IMR-90 (cell line): ENCODE measurements around the gene ABCA7. TPM values are rescaled to one million over a fixed set of nuclear protein-coding genes. Genes with fewer than 3 reads are reported as not detected.

Source experiments
- ATAC-seq: fragments of 200-7000 bp; cut with Tn5 transposase; 2 replicates; pipeline ENCODE4 v1.9.1; 2020; ENCODE audit warnings: low read depth, mild to moderate bottlenecking, moderate library complexity
- BruUV-seq: library from RNA; stranded (reverse); fragments of 400-500 nt; replicated peaks from 2 replicates; lab custom pipeline; 2021; lab: Mats Ljungman, UMichigan
- CTCF ChIA-PET: fragments of 300-600 bp; formaldehyde crosslinking; extraction: SDS; loops from one replicate; lab custom pipeline; 2021; ENCODE audit warnings: antibody characterized with exemption; lab: Yijun Ruan, JAX
- POLR2A ChIA-PET: fragments of 300-600 bp; sonication (Branson Sonifier 250); formaldehyde crosslinking; loops from one replicate; lab custom pipeline; 2022; ENCODE audit warnings: antibody characterized with exemption; ENCODE audit not compliant: unreplicated experiment; lab: Charles Lee
- DNase-seq: peaks from one replicate; pipeline ENCODE4 v3.0.0; 2013
- H2AFZ ChIP-seq: replicated peaks from 2 replicates; pipeline ENCODE3; 2013; ENCODE audit warnings: low read length, mild to moderate bottlenecking; ENCODE audit not compliant: poor library complexity
- H2AK5ac ChIP-seq: 2 replicates; pipeline ENCODE4 v1.6.1; 2013; ENCODE audit warnings: low read depth, low read length, inconsistent platforms
- H2AK9ac ChIP-seq: replicated peaks from 2 replicates; pipeline ENCODE3; 2013; ENCODE audit warnings: mild to moderate bottlenecking, low read depth, low read length, moderate library complexity; ENCODE audit not compliant: poor library complexity
- H2BK120ac ChIP-seq: 2 replicates; pipeline ENCODE4 v1.6.1; 2013; ENCODE audit warnings: low read depth, low read length, inconsistent platforms
- H2BK15ac ChIP-seq: 3 replicates; pipeline ENCODE4 v1.6.1; 2013; ENCODE audit warnings: low read depth, low read length, inconsistent platforms
- H2BK20ac ChIP-seq: 2 replicates; pipeline ENCODE4 v1.6.1; 2013; ENCODE audit warnings: low read depth, mild to moderate bottlenecking, inconsistent platforms, low read length, moderate library complexity
- H2BK5ac ChIP-seq: 2 replicates; pipeline ENCODE4 v1.6.1; 2013; ENCODE audit warnings: mild to moderate bottlenecking, low read depth, low read length, inconsistent platforms; ENCODE audit not compliant: poor library complexity, severe bottlenecking
- H3K14ac ChIP-seq: replicated peaks from 2 replicates; pipeline ENCODE4 v1.6.1; 2013; ENCODE audit warnings: low read depth, low read length, inconsistent platforms
- H3K18ac ChIP-seq: 2 replicates; pipeline ENCODE4 v1.6.1; 2013; ENCODE audit warnings: low read depth, low read length, control low read depth
- H3K23ac ChIP-seq: 2 replicates; pipeline ENCODE4 v1.6.1; 2013; ENCODE audit warnings: low read depth, low read length, inconsistent platforms
- H3K27ac ChIP-seq: 2 replicates; pipeline ENCODE4 v1.5.1; 2013; ENCODE audit warnings: mild to moderate bottlenecking, control low read depth, low read length; ENCODE audit not compliant: insufficient read depth
- H3K27me3 ChIP-seq: 2 replicates; pipeline ENCODE4 v1.6.1; 2013; ENCODE audit warnings: low read length; ENCODE audit not compliant: control insufficient read depth, insufficient read depth
- H3K36me3 ChIP-seq: 2 replicates; pipeline ENCODE4 v1.6.1; 2013; ENCODE audit warnings: low read length, mixed read lengths; ENCODE audit not compliant: control insufficient read depth, insufficient read depth
- H3K4ac ChIP-seq: 2 replicates; pipeline ENCODE4 v1.6.1; 2013; ENCODE audit warnings: low read depth, low read length, inconsistent platforms
- H3K4me1 ChIP-seq: 2 replicates; pipeline ENCODE4 v1.6.1; 2013; ENCODE audit warnings: low read length, mixed read lengths; ENCODE audit not compliant: control insufficient read depth, insufficient read depth
- H3K4me2 ChIP-seq: 2 replicates; pipeline ENCODE4 v1.6.1; 2013; ENCODE audit warnings: low read depth, mild to moderate bottlenecking, control low read depth, low read length, moderate library complexity
- H3K4me3 ChIP-seq: 2 replicates; pipeline ENCODE4 v1.5.1; 2013; ENCODE audit warnings: low read depth, mild to moderate bottlenecking, control low read depth, low read length, moderate library complexity; ENCODE audit not compliant: insufficient read depth
- H3K56ac ChIP-seq: 2 replicates; pipeline ENCODE4 v1.6.1; 2013; ENCODE audit warnings: low read length, inconsistent platforms; ENCODE audit not compliant: insufficient read depth; ENCODE audit errors: extremely low read depth
- H3K79me1 ChIP-seq, 2 experiments: 2 replicates each; pipeline ENCODE4 v1.6.1; 2013; ENCODE audit warnings: low read length in 2 of 2, inconsistent platforms in 1 of 2, low read depth in 1 of 2
- H3K9ac ChIP-seq: 2 replicates; pipeline ENCODE4 v1.6.1; 2013; ENCODE audit warnings: low read depth, low read length, control low read depth
- H3K9me1 ChIP-seq: 2 replicates; pipeline ENCODE4 v1.6.1; 2013; ENCODE audit warnings: low read length, inconsistent platforms; ENCODE audit not compliant: insufficient read depth
- H3K9me3 ChIP-seq: 2 replicates; pipeline ENCODE4 v1.6.1; 2013; ENCODE audit warnings: low read length; ENCODE audit not compliant: control insufficient read depth, insufficient read depth
- H4K20me1 ChIP-seq: 2 replicates; pipeline ENCODE4 v1.6.1; 2013; ENCODE audit warnings: low read length, inconsistent platforms; ENCODE audit not compliant: insufficient read depth
- H4K5ac ChIP-seq: 2 replicates; pipeline ENCODE4 v1.6.1; 2013; ENCODE audit warnings: mild to moderate bottlenecking, low read depth, low read length, control low read depth
- H4K8ac ChIP-seq, 2 experiments: 2 replicates each; pipeline ENCODE4 v1.6.1; 2013; ENCODE audit warnings: low read depth in 2 of 2, low read length in 2 of 2, control low read depth in 1 of 2, inconsistent platforms in 1 of 2
- H4K91ac ChIP-seq: 2 replicates; pipeline ENCODE4 v1.6.1; 2013; ENCODE audit warnings: low read depth, low read length, inconsistent platforms; ENCODE audit not compliant: insufficient read depth
- BHLHE40 ChIP-seq: fragments of 150-350 bp; IDR thresholded peaks from 2 replicates; pipeline ENCODE4 v1.6.1; 2016; ENCODE audit warnings: mild to moderate bottlenecking, low read depth, low read length
- MAZ ChIP-seq: IDR thresholded peaks from 2 replicates; pipeline ENCODE4 v1.6.1; 2012; ENCODE audit warnings: low read depth, mild to moderate bottlenecking, low read length, improper control_type of control experiment, moderate library complexity, borderline replicate concordance
- RFX5 ChIP-seq: IDR thresholded peaks from 2 replicates; pipeline ENCODE4 v1.8.0; 2012; ENCODE audit warnings: low read depth, mild to moderate bottlenecking, low read length, moderate library complexity
- USF2 ChIP-seq: fragments of 150-350 bp; IDR thresholded peaks from 2 replicates; pipeline ENCODE4 v1.6.1; 2017; ENCODE audit warnings: mild to moderate bottlenecking, antibody characterized with exemption, low read length, low read depth
- WGBS, 2 experiments: methylation state at CpG; one replicate each; pipeline versions ENCODE4 v1.1.5 to v1.1.7; 2013; ENCODE audit warnings: missing lambda C conversion rate in 2 of 2; ENCODE audit not compliant: insufficient read length in 1 of 2; ENCODE audit errors: extremely low coverage in 2 of 2; 5-methylcytosine and 5-hydroxymethylcytosine counted together
- dilution Hi-C: fragments of 300-500 bp; cut with HindIII; formaldehyde crosslinking; loops from one replicate; pipeline ENCODE4 v1.14.3; 2018; ENCODE audit warnings: low sequenced_read_pairs; ENCODE audit not compliant: unreplicated experiment
- in situ Hi-C: fragments of 300-500 bp; cut with MboI; formaldehyde crosslinking; loops from 3 replicates; pipeline ENCODE4 v1.14.3; 2019; ENCODE audit warnings: low sequenced_read_pairs, inconsistent platforms, mixed read lengths
- intact Hi-C: fragments of 100-400 bp; cut with micrococcal nuclease; formaldehyde crosslinking; loops from 2 replicates; pipeline ENCODE4 v1.10.0; 2022
- polyA plus RNA-seq, 3 experiments: library from polyadenylated mRNA; depleted of rRNA; stranded (reverse); fragments of >200 nt; gene quantifications; 2 replicates each; pipeline ENCODE4 v1.2.3, GENCODE V29; 2012; ENCODE audit warnings: low replicate concordance in 1 of 3
- total RNA-seq: library from RNA; depleted of rRNA; stranded (reverse); fragments of >200 nt; gene quantifications from 2 replicates; pipeline ENCODE4 v1.2.3, GENCODE V29; 2012

Gene ABCA7
- total and polyA plus RNA-seq, 2 of the 4 experiments (the other 2 are of a cell fraction) = 0.36 to 3.3 TPM

- TF ChIP-seq BHLHE40 = no peak
- no peak for TF ChIP-seq RFX5
- no peak for TF ChIP-seq USF2
- TF ChIP-seq MAZ = no peak
Observed at GRCh38 chr19:1084024-1084868, 44.3 kb downstream of the ABCA7 start.

More at GRCh38 chr19:1084024-1084868, 44.3 kb downstream of the ABCA7 start:
- H2BK15ac ChIP-seq = no peak overlapping the region
- H3K14ac ChIP-seq = no peak overlapping the region
- H4K8ac ChIP-seq = no peak overlapping the region
- H2BK20ac ChIP-seq = no peak overlapping the region
- DNase-seq (no peak), ATAC-seq (no peak)
- in situ Hi-C loops = no loop called here
- H3K79me1 ChIP-seq = no peaks in the 10 kb centered on the region; a peak in 1 of 4 replicates
- no peak overlapping the region for H2BK120ac ChIP-seq
- ChIA-PET POLR2A (no interaction called here), CTCF (no interaction called here)
- peaks cover 22% of the 10 kb centered on the region for H3K36me3 ChIP-seq
- no peak overlapping the region for H3K56ac ChIP-seq
- 91% methylated on average over 29 of the region's 43 CpGs; no CpG with 5 or more reads in 1 of the 2 experiments for WGBS, 2 experiments
- dilution Hi-C loops = no loop called here
- H3K18ac ChIP-seq = no peak overlapping the region
- H3K23ac ChIP-seq = no peak overlapping the region
- H3K27ac ChIP-seq = no peak overlapping the region
- no peak overlapping the region for H2AK9ac ChIP-seq
- no peaks in the 10 kb centered on the region for H3K4me1 ChIP-seq
- no peak overlapping the region for H2BK5ac ChIP-seq
- H3K27me3 ChIP-seq = no peaks in the 10 kb centered on the region
- no peak overlapping the region for H3K4me3 ChIP-seq
- H4K91ac ChIP-seq = no peak overlapping the region
- no peak overlapping the region for H3K9ac ChIP-seq
- no peak overlapping the region for H4K5ac ChIP-seq
- BruUV-seq = no TSS peak
- H3K4me2 ChIP-seq = no peak overlapping the region
- no peak overlapping the region for H2AFZ ChIP-seq
- peaks cover 10% of the 10 kb centered on the region; the same call in 1 of the 2 replicates for H4K20me1 ChIP-seq
- no peak overlapping the region for H3K4ac ChIP-seq
- intact Hi-C loops = no loop called here
- no peak overlapping the region for H2AK5ac ChIP-seq
- H3K9me1 ChIP-seq = no peaks in the 10 kb centered on the region
- no peaks in the 10 kb centered on the region for H3K9me3 ChIP-seq
